HFFc6 (cell line): Measurements from ENCODE around the gene NDUFV3. TPM values are rescaled to one million over a fixed set of nuclear protein-coding genes. Genes with fewer than 3 reads are reported as not detected.

Experiments
- DNase-seq: peaks from one replicate; pipeline ENCODE4 v3.0.0-alpha.2; 2018
- H3K27ac Mint-ChIP-seq: 2 replicates; pipeline ENCODE4 v1.8.0; 2020; ENCODE audit warnings: mild to moderate bottlenecking, mixed read lengths
- H3K27me3 Mint-ChIP-seq: 2 replicates; pipeline ENCODE4 v1.8.0; 2021; ENCODE audit warnings: mild to moderate bottlenecking, moderate library complexity, mixed read lengths; ENCODE audit not compliant: insufficient read depth
- H3K36me3 Mint-ChIP-seq: 2 replicates; pipeline ENCODE4 v1.8.0; 2021; ENCODE audit warnings: low read depth, mixed read lengths
- H3K4me1 Mint-ChIP-seq: 2 replicates; pipeline ENCODE4 v1.8.0; 2020; ENCODE audit warnings: low read depth, mixed read lengths
- H3K4me3 Mint-ChIP-seq: 2 replicates; pipeline ENCODE4 v1.8.0; 2020; ENCODE audit warnings: mild to moderate bottlenecking, moderate library complexity, mixed read lengths
- H3K9me3 Mint-ChIP-seq: 2 replicates; pipeline ENCODE4 v1.8.0; 2020; ENCODE audit warnings: mild to moderate bottlenecking, mixed read lengths
- CTCF ChIP-seq: fragments of 200-600 bp; sonication (generic); IDR thresholded peaks from 2 replicates; pipeline ENCODE4 v1.5.0; 2021; ENCODE audit warnings: antibody characterized with exemption, mild to moderate bottlenecking
- total RNA-seq, 6 experiments: library from RNA; stranded (reverse); fragmentation: NEBNext Ultra II Directional; extraction: Animal tissue kit (Norgen Biotek cat#: 25700); gene quantifications; 2 replicates in 1 of 6; 3 replicates in 5 of 6; pipeline ENCODE4 v1.2.3, GENCODE V29; 2021

Gene NDUFV3
- total RNA-seq, 6 experiments from 2014 or later: 54.3 to 63.0 (median 57.0) TPM

- no peak for TF ChIP-seq CTCF
- Mint-ChIP-seq H3K36me3 (peaks cover 37% of the 10 kb centered on the region), H3K27me3 (peaks cover 5% of the 10 kb centered on the region), H3K9me3 (no peaks in the 10 kb centered on the region), H3K4me1 (no peaks in the 10 kb centered on the region), H3K27ac (no peak overlapping the region), H3K4me3 (no peak overlapping the region)
- no peak for DNase-seq
These were observed 33.9 kb upstream of the NDUFV3 start for GRCh38 chr21:42858957-42859890.

GRCh38 chr21:42859891-42860230 is 33.2 kb upstream of the NDUFV3 start:
- Mint-ChIP-seq H3K4me3 (no peak overlapping the region), H3K27me3 (peaks cover 5% of the 10 kb centered on the region), H3K36me3 (peaks cover 37% of the 10 kb centered on the region), H3K4me1 (0 out of 2 replicates have a peak, but pooled peaks cover 2% of the 10 kb centered on the region), H3K27ac (no peak overlapping the region), H3K9me3 (no peaks in the 10 kb centered on the region)
- no peak for DNase-seq
- no peak for TF ChIP-seq CTCF

DNA sequence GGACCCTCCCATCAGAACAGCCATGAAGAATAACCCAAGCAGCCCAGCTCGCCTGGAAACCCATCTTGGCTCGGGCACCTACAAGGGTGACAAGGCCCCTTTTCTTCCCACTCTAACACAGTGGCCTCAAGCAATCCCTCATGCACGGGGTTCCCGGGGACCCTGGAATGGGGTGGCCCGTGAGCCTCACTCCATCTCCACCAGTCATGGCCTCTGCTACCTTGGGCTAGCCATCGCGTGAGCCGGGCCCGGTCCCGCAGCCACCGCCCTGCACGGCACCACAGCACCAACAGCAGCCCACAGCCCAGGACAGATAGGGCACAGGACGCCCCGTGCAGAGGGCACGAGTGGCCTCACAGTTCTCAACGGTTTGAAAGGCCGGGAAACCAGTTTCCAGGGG is 32.8 kb upstream of the NDUFV3 start:
- H3K4me3 Mint-ChIP-seq: no peak overlapping the region
- no peak overlapping the region for H3K27ac Mint-ChIP-seq
- no peak for TF ChIP-seq CTCF
- H3K9me3 Mint-ChIP-seq: no peaks in the 10 kb centered on the region
- peaks cover 5% of the 10 kb centered on the region for H3K27me3 Mint-ChIP-seq
- H3K4me1 Mint-ChIP-seq: 0 out of 2 replicates have a peak, but pooled peaks cover 5% of the 10 kb centered on the region
- no peak for DNase-seq
- peaks cover 37% of the 10 kb centered on the region for H3K36me3 Mint-ChIP-seq

DNA sequence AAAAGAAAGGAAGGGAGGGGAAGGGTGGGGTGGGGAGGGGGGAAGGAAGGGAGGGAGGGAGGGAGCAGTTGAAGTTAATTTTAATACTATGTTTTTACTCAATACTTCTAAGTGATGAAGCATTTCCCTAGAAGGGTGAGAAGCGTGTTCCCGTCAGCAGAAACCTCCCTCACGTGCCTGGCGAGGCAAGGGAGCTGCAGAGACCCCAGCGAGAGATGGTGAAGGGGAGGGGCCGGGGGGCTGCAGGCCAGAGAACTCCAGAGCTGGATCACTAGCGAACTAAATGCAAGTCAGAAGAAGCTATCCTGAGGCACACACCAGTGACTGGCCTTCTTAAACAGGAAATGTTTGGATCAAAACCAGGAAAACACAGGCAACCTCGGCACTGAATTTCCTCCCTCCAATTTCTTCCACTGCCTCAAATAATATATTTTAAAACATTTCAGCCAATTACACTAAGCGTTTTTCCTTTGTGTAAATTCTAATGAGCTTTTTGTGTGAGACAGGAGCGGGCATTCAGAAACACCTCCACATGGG is 31.7 kb upstream of the NDUFV3 start:
- H3K27me3 Mint-ChIP-seq: peaks cover 5% of the 10 kb centered on the region

DNA sequence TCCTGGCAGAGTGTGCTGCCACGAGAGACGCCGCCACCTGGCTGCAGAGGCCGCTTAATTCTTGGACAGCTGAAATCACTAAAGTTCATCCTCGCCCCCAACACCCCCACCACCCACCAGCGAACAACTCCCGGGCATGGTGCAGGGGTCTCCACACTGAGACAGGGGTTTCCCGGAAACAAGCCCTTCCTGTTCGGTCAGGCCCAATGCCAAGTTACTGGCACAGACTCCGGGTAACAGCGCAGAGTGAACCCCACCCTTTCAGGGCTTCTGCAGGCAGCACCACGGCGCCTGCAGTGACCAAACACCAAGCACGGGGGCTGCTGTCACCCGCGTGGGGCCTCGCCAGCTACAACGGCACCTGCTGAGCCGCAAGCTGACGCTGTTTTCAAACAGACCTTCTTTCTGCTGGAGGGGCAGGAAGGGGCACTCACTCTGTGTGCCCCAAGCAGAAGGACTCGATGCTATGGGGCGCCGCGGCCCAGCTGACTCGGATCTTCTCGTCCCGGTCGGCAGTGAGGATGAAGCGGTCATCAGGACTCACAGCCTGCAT is 31.2 kb upstream of the NDUFV3 start:
- TF ChIP-seq CTCF: peak; percentile 16; the same call in 1 of the 2 replicates
- H3K4me3 Mint-ChIP-seq: no peak overlapping the region
- no peaks in the 10 kb centered on the region for H3K9me3 Mint-ChIP-seq
- peaks cover 5% of the 10 kb centered on the region for H3K27me3 Mint-ChIP-seq
- H3K27ac Mint-ChIP-seq: no peak overlapping the region
- H3K36me3 Mint-ChIP-seq: peaks cover 27% of the 10 kb centered on the region
- DNase-seq: no peak
- H3K4me1 Mint-ChIP-seq: 0 out of 2 replicates have a peak, but pooled peaks cover 5% of the 10 kb centered on the region

More for the DNA sequence above, 31.7 kb upstream of the NDUFV3 start:
- TF ChIP-seq CTCF: no peak
- H3K27ac Mint-ChIP-seq: no peak overlapping the region
- 0 out of 2 replicates have a peak, but pooled peaks cover 5% of the 10 kb centered on the region for H3K4me1 Mint-ChIP-seq
- H3K36me3 Mint-ChIP-seq: peaks cover 32% of the 10 kb centered on the region
- no peak overlapping the region for H3K4me3 Mint-ChIP-seq
- DNase-seq: no peak
- H3K9me3 Mint-ChIP-seq: no peaks in the 10 kb centered on the region
